Suppressor macrophage treated with lipopolysaccharide for 4 hours (primary cell): ENCODE data around the gene ZNF512B.
"Not testable (repeated sequence)": the region's sequence is repeated elsewhere in the genome, so short reads cannot be mapped to it uniquely, and the experiment has no call there.

Experiments
- DNase-seq: peaks from one replicate; pipeline ENCODE4 v3.0.0-alpha.2; 2020

Gene ZNF512B

GRCh38 chr20:63961664-63962425, 7.9 kb downstream of the ZNF512B start:
- no peak for DNase-seq

- DNase-seq, result not testable (repeated sequence)
These were observed 8.8 kb downstream of the ZNF512B start for GRCh38 chr20:63960654-63961621.

DNA sequence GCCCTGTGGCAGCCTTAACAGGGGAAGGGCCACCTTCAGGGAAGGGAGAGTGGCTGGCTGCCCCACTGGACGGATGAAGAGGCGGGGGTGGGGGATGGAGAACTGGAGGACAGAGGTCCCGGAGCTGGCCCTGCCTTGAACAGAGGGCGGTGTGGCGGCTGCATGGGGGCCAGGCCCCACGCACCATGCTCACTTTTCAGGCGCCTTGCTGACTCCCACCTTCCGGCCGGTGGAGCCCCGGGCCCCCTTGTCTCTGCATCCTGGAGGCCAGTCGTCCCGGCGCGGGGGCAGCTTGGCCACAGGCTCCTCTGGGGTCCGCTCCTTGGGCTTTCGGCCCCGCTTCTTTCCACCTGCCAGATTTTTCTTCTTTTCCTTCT, 10.0 kb downstream of the ZNF512B start:
- no peak for DNase-seq

GRCh38 chr20:63958964-63959698, 10.6 kb downstream of the ZNF512B start:
- no peak for DNase-seq

- no peak for DNase-seq
These were observed 11.3 kb downstream of the ZNF512B start for GRCh38 chr20:63958471-63958870.

GRCh38 chr20:63957690-63958441, 11.9 kb downstream of the ZNF512B start:
- DNase-seq, result peak; percentile 59

GRCh38 chr20:63957004-63957689, 12.6 kb downstream of the ZNF512B start:
- DNase-seq, result peak; percentile 41

GRCh38 chr20:63956664-63957003, 13.1 kb downstream of the ZNF512B start:
- no peak for DNase-seq

GRCh38 chr20:63955827-63956663, 13.7 kb downstream of the ZNF512B start, which contains the start of gene UCKL1:
Gene UCKL1, minus strand, starts transcription at chr20:63956416. Its CDS starts 44 bp downstream, at chr20:63956372.
- peak; percentile 92 for DNase-seq

- DNase-seq, result peak; percentile 49
These were observed 14.4 kb downstream of the ZNF512B start for GRCh38 chr20:63955281-63955826.

GRCh38 chr20:63953764-63954429, 15.8 kb downstream of the ZNF512B start:
- DNase-seq, result no peak

DNA sequence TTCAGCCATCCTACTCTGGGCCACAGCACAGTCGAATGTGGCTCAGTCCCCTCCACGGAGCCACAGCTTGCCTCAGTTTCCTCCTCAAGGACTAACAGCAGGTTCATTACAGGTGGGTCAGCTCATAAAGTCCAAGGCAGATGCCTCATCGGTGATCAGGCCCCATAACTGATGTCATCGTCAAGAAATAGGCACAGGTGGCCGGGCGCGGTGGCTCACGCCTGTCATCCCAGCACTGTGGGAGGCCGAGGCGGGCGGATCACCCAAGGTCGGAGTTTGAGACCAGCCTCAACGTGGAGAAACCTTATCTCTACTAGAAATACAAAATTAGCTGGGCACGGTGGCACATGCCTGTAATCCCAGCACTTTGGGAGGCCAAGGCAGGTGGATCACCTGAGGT, 17.0 kb downstream of the ZNF512B start:
- no peak for DNase-seq

DNA sequence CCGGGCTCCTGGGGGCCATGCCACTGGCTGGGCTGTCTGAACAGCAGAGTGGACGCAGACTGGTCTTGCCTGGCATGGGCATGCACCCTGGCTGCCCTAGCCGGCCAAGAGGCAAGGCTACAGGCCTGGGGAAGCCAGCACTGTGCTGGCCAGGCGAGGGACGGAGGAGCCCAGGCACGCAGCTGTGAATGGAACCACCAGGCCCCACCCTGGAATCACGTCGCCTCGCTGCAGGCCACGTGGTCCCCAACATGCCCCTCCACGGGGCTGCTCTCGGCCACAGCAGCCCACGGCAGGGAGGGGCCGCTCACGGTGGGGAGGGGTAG, 17.6 kb downstream of the ZNF512B start:
- no peak for DNase-seq

GRCh38 chr20:63951398-63952209, 18.1 kb downstream of the ZNF512B start:
- DNase-seq, result no peak

GRCh38 chr20:63950701-63951397, 18.9 kb downstream of the ZNF512B start:
- DNase-seq, result no peak

DNA sequence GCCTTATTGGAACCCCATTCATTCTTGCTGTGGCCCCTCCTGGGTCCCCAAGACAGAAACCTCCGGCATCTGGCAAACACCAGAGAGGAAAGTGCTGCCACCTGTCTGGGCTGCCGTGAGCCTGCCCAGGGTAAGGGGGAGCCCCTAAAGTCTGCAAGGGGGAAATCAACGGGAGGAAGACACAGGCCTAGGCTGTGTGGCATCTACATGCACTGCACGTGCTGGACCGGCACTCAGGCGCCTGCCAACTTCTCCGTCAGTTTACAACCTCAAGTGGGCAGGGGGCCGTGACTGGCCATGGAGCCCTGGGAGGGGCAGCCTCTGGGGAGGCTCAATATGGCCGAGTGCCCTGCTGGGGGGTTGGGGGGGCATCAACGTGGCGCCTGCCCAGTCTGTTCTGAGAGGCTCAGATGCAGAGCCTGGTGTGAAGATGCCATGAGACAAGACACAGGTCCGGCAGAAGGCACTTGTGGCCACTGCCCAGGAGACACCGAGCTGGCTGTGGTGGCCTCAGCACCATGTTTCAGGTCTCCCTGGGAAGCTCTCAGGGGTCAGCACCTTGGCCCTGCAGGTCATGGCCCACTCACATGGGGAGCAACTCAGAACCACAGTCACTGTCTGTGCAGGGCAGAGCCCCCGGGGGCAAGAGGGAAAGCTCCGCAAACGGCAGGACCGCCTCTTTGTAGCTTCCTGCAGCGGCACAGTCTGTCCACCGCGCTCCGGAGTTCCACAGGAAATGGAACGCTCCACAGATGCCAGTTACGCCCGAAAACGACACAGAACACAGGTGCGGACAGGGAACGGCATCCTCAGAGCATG, 21.9 kb downstream of the ZNF512B start:
- no peak for DNase-seq

GRCh38 chr20:63946986-63947637, 22.6 kb downstream of the ZNF512B start:
- DNase-seq, result no peak
